ENCODE data around the gene TCF20. TPM values are rescaled to one million over a fixed set of nuclear protein-coding genes. Genes with fewer than 3 reads are reported as not detected.

The TCF20 gene
- total RNA-seq, 1 donor from 2014 or later: 112 TPM

GRCh38 chr22:42257386-42257785 is 13.1 kb downstream of the TCF20 start:
- Mint-ChIP-seq H3K27ac (ENCODE audit: unreplicated experiment) (no peak overlapping the region), H3K4me3 (ENCODE audit: unreplicated experiment) (no peak overlapping the region), H3K27me3 (ENCODE audit: unreplicated experiment) (no peaks in the 10 kb centered on the region), H3K4me1 (ENCODE audit: low read depth, unreplicated experiment) (peaks cover 18% of the 10 kb centered on the region), H3K36me3 (ENCODE audit: unreplicated experiment) (no peaks in the 10 kb centered on the region), H3K9me3 (ENCODE audit: unreplicated experiment) (no peaks in the 10 kb centered on the region)
- TF ChIP-seq CTCF (IDR thresholded peaks at IDR 0.05; ENCODE audit: partially characterized antibody, unreplicated experiment): no peak
- no peak for DNase-seq

DNA sequence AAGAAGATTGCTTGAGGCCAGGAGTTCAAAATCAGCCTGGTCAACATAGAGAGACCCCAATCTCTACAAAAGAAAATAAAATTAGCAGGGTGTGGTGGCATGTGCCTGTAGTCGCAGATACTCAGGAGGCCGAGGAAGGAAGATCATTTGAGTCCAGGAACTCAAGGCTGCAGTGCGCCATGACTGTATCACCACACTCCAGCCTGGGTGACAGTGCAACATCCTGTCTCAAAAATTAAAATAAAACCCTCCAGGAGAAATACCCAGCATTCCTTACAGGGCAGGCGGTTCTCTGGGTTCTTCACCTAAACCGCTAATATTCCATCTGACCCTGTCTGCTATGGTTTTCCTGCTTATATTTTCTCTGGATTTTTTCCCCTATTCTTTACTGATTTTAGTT is 13.5 kb downstream of the TCF20 start:
- H3K27ac Mint-ChIP-seq (ENCODE audit: unreplicated experiment): no peak overlapping the region
- DNase-seq: no peak
- H3K4me1 Mint-ChIP-seq (ENCODE audit: low read depth, unreplicated experiment): peaks cover 18% of the 10 kb centered on the region
- no peak for TF ChIP-seq CTCF (IDR thresholded peaks at IDR 0.05; ENCODE audit: partially characterized antibody, unreplicated experiment)
- no peaks in the 10 kb centered on the region for H3K36me3 Mint-ChIP-seq (ENCODE audit: unreplicated experiment)
- H3K9me3 Mint-ChIP-seq (ENCODE audit: unreplicated experiment): no peaks in the 10 kb centered on the region
- no peaks in the 10 kb centered on the region for H3K27me3 Mint-ChIP-seq (ENCODE audit: unreplicated experiment)
- no peak overlapping the region for H3K4me3 Mint-ChIP-seq (ENCODE audit: unreplicated experiment)

GRCh38 chr22:42256220-42256619 is 14.2 kb downstream of the TCF20 start:
- TF ChIP-seq CTCF (IDR thresholded peaks at IDR 0.05; ENCODE audit: partially characterized antibody, unreplicated experiment): no peak
- no peak overlapping the region for H3K27ac Mint-ChIP-seq (ENCODE audit: unreplicated experiment)
- H3K36me3 Mint-ChIP-seq (ENCODE audit: unreplicated experiment): no peaks in the 10 kb centered on the region
- no peak overlapping the region for H3K4me3 Mint-ChIP-seq (ENCODE audit: unreplicated experiment)
- H3K27me3 Mint-ChIP-seq (ENCODE audit: unreplicated experiment): no peaks in the 10 kb centered on the region
- DNase-seq: no peak
- H3K4me1 Mint-ChIP-seq (ENCODE audit: low read depth, unreplicated experiment): peaks cover 18% of the 10 kb centered on the region
- H3K9me3 Mint-ChIP-seq (ENCODE audit: unreplicated experiment): peaks cover under 1% of the 10 kb centered on the region

- Mint-ChIP-seq H3K36me3 (ENCODE audit: unreplicated experiment) (no peaks in the 10 kb centered on the region), H3K9me3 (ENCODE audit: unreplicated experiment) (peaks cover 3% of the 10 kb centered on the region), H3K4me3 (ENCODE audit: unreplicated experiment) (no peak overlapping the region), H3K27me3 (ENCODE audit: unreplicated experiment) (peaks cover 3% of the 10 kb centered on the region), H3K27ac (ENCODE audit: unreplicated experiment) (no peak overlapping the region), H3K4me1 (ENCODE audit: low read depth, unreplicated experiment) (peaks cover 4% of the 10 kb centered on the region)
- no peak for DNase-seq
- no peak for TF ChIP-seq CTCF (IDR thresholded peaks at IDR 0.05; ENCODE audit: partially characterized antibody, unreplicated experiment)
These were observed 20.6 kb downstream of the TCF20 start for GRCh38 chr22:42249831-42250230.

- TF ChIP-seq CTCF (IDR thresholded peaks at IDR 0.05; ENCODE audit: partially characterized antibody, unreplicated experiment): no peak
- Mint-ChIP-seq H3K27ac (ENCODE audit: unreplicated experiment) (no peak overlapping the region), H3K4me1 (ENCODE audit: low read depth, unreplicated experiment) (peaks cover 4% of the 10 kb centered on the region), H3K4me3 (ENCODE audit: unreplicated experiment) (no peak overlapping the region), H3K27me3 (ENCODE audit: unreplicated experiment) (peaks cover 3% of the 10 kb centered on the region), H3K9me3 (ENCODE audit: unreplicated experiment) (peaks cover 3% of the 10 kb centered on the region), H3K36me3 (ENCODE audit: unreplicated experiment) (peaks cover 6% of the 10 kb centered on the region)
- DNase-seq: no peak
These were observed 21.5 kb downstream of the TCF20 start for GRCh38 chr22:42248995-42249394.
